ENCODE measurements around the gene ATP2C2.

DNA sequence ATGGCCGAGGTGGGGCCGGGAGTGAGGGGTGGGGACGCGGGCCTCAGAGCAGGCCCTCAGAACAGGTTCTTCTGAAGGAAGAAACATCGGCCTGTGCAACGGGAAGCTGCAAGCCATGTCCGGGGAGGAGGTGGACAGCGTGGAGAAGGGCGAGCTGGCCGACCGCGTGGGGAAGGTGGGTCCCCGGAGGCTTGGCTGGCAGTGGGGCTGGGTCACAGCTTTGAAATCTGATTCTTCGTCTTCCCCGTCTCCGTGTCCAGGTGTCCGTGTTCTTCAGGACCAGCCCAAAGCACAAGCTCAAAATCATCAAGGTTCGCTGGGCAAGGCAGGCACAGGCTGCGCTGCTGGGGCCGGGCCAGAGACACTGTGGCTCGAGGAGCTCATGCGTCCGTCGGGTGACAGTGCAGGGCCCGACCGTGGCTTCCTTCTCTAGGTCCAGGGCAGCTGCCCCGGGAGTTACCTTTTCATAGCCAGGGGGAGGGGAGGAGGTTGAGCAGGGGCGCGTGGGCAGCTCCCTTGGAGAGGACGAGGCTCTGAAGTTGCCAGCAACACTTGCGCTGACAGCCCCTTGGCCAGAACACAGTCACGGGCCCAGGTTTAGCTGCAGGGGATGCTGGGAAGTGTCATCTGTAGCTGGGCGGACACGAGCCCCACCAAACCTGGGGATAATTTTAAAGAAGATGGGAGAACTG lies 84.9 kb downstream of the ATP2C2 start:
- TF ChIP-seq ZNF121 (tag by site-specific recombination; IDR thresholded peaks at IDR 0.05) (no peak), CTCF (tag by site-specific recombination; IDR thresholded peaks at IDR 0.05) (no peak), MEIS1 (CRISPR knock-in tag; IDR thresholded peaks at IDR 0.05; ENCODE audit: borderline replicate concordance) (no peak), ZNF580 (tag by site-specific recombination; IDR thresholded peaks at IDR 0.05) (no peak), ZNF140 (tag by site-specific recombination; IDR thresholded peaks at IDR 0.05) (no peak), ZNF350 (tag by site-specific recombination; IDR thresholded peaks at IDR 0.05) (no peak), ZSCAN30 (tag by site-specific recombination; IDR thresholded peaks at IDR 0.05) (no peak), SP2 (tag by site-specific recombination; IDR thresholded peaks at IDR 0.05) (no peak), ZFP37 (tag by site-specific recombination; IDR thresholded peaks at IDR 0.05) (no peak)
- TF ChIP-seq, protein P1, sequence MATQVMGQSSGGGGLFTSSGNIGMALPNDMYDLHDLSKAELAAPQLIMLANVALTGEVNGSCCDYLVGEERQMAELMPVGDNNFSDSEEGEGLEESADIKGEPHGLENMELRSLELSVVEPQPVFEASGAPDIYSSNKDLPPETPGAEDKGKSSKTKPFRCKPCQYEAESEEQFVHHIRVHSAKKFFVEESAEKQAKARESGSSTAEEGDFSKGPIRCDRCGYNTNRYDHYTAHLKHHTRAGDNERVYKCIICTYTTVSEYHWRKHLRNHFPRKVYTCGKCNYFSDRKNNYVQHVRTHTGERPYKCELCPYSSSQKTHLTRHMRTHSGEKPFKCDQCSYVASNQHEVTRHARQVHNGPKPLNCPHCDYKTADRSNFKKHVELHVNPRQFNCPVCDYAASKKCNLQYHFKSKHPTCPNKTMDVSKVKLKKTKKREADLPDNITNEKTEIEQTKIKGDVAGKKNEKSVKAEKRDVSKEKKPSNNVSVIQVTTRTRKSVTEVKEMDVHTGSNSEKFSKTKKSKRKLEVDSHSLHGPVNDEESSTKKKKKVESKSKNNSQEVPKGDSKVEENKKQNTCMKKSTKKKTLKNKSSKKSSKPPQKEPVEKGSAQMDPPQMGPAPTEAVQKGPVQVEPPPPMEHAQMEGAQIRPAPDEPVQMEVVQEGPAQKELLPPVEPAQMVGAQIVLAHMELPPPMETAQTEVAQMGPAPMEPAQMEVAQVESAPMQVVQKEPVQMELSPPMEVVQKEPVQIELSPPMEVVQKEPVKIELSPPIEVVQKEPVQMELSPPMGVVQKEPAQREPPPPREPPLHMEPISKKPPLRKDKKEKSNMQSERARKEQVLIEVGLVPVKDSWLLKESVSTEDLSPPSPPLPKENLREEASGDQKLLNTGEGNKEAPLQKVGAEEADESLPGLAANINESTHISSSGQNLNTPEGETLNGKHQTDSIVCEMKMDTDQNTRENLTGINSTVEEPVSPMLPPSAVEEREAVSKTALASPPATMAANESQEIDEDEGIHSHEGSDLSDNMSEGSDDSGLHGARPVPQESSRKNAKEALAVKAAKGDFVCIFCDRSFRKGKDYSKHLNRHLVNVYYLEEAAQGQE (tag by site-specific recombination; IDR thresholded peaks at IDR 0.05) = no peak

Data from HEK293 (cell line).